Measurements from ENCODE around the gene FKTN. TPM values are rescaled to one million over a fixed set of nuclear protein-coding genes. Genes with fewer than 3 reads are reported as not detected.
"Not testable (repeated sequence)": the region's sequence is repeated elsewhere in the genome, so short reads cannot be mapped to it uniquely, and the experiment has no call there.

The FKTN gene
- total RNA-seq, 1 experiment from 2014 or later, result 17.3 TPM

GRCh38 chr9:105520992-105521391 is 36.9 kb upstream of the FKTN start:
- H3K27me3 ChIP-seq (ENCODE audit: insufficient read depth, low read length); BruUV-seq (replicated peaks); DNase-seq (ENCODE audit: low read depth, low spot score); H3K27ac ChIP-seq (ENCODE audit: low read depth, low read length); H3K9me2 ChIP-seq (ENCODE audit: insufficient read depth); intact Hi-C loops (cut with micrococcal nuclease); CTCF ChIA-PET; H4K20me1 ChIP-seq (ENCODE audit: insufficient read depth); H3K9ac ChIP-seq (ENCODE audit: low read length); ATAC-seq; H3K36me3 ChIP-seq (ENCODE audit: control insufficient read depth in 1 of 2, insufficient read depth in 2 of 2, low read length in 2 of 2); H3K4me3 ChIP-seq (replicated peaks in 1 of 2; ENCODE audit: low read depth in 1 of 2, low read length in 2 of 2); H2AFZ ChIP-seq (ENCODE audit: low read depth, low read length, poor library complexity, severe bottlenecking); POLR2A ChIA-PET; H3K79me2 ChIP-seq (ENCODE audit: insufficient read depth, low read length); H3K4me1 ChIP-seq (ENCODE audit: control insufficient read depth in 1 of 2, insufficient read depth in 2 of 2, low read length in 2 of 2); H3K9me3 ChIP-seq (ENCODE audit: control insufficient read depth in 1 of 2, insufficient read depth in 1 of 2, low read depth in 1 of 2, low read length in 2 of 2); RAD21 ChIA-PET (ENCODE audit: low non-redundant PET in 1 of 2, low total read pairs in 2 of 2, uncharacterized antibody in 2 of 2, unreplicated experiment in 2 of 2); H3K4me2 ChIP-seq (ENCODE audit: low read length): not testable (repeated sequence)

GRCh38 chr9:105522618-105523385 is 35.1 kb upstream of the FKTN start:
- BruUV-seq (replicated peaks); POLR2A ChIA-PET: not testable (repeated sequence)

GRCh38 chr9:105531530-105531929 is 26.4 kb upstream of the FKTN start:
- Histone ChIP-seq H2AFZ (ENCODE audit: low read depth, low read length, poor library complexity, severe bottlenecking) (no peak overlapping the region), H3K9ac (ENCODE audit: low read length) (no peak overlapping the region), H3K9me3 (ENCODE audit: control insufficient read depth in 1 of 2, insufficient read depth in 1 of 2, low read depth in 1 of 2, low read length in 2 of 2) (no peaks in the 10 kb centered on the region), H3K27ac (ENCODE audit: low read depth, low read length) (no peak overlapping the region), H3K4me2 (ENCODE audit: low read length) (no peak overlapping the region), H3K79me2 (ENCODE audit: insufficient read depth, low read length) (no peaks in the 10 kb centered on the region), H4K20me1 (ENCODE audit: insufficient read depth) (no peaks in the 10 kb centered on the region), H3K4me3 (replicated peaks in 1 of 2; ENCODE audit: low read depth in 1 of 2, low read length in 2 of 2) (no peak overlapping the region), H3K36me3 (ENCODE audit: control insufficient read depth in 1 of 2, insufficient read depth in 2 of 2, low read length in 2 of 2) (no peaks in the 10 kb centered on the region), H3K27me3 (ENCODE audit: insufficient read depth, low read length) (no peaks in the 10 kb centered on the region), H3K9me2 (ENCODE audit: insufficient read depth) (no peaks in the 10 kb centered on the region), H3K4me1 (ENCODE audit: control insufficient read depth in 1 of 2, insufficient read depth in 2 of 2, low read length in 2 of 2) (peaks cover 0 to 5% of the 10 kb centered on the region in 2 experiments; a peak in 1 of 4 replicates)
- ATAC-seq (no peak), DNase-seq (ENCODE audit: low read depth, low spot score) (no peak)
- ChIA-PET RAD21 (ENCODE audit: low non-redundant PET in 1 of 2, low total read pairs in 2 of 2, uncharacterized antibody in 2 of 2, unreplicated experiment in 2 of 2) (no interaction called here), CTCF (no interaction called here), POLR2A (no interaction called here)
- TF ChIP-seq TCF7L2 (IDR thresholded peaks at IDR 0.05; ENCODE audit: borderline replicate concordance, extremely low read depth, insufficient read depth, insufficient read length) (no peak), SP1 (IDR thresholded peaks at IDR 0.05; ENCODE audit: low read depth) (no peak), POLR2AphosphoS5 (IDR thresholded peaks at IDR 0.05; ENCODE audit: low read depth, low read length) (no peak), ZNF274 (IDR thresholded peaks at IDR 0.05; ENCODE audit: low read depth, low read length) (no peak), SRF (IDR thresholded peaks at IDR 0.05; ENCODE audit: low read depth) (no peak), CEBPB (IDR thresholded peaks at IDR 0.05; ENCODE audit: low read depth) (no peak), ZFX (IDR thresholded peaks at IDR 0.05) (no peak), SIN3A (IDR thresholded peaks at IDR 0.05; ENCODE audit: low read depth) (no peak), EZH2phosphoT487 (IDR thresholded peaks at IDR 0.05; ENCODE audit: borderline replicate concordance) (no peak), EZH2 (IDR thresholded peaks at IDR 0.05) (no peak), EGR1 (IDR thresholded peaks at IDR 0.05; ENCODE audit: low read depth) (no peak), RAD21 (IDR thresholded peaks at IDR 0.05; ENCODE audit: low read depth) (no peak), FOSL1 (IDR thresholded peaks at IDR 0.05; ENCODE audit: low read depth) (no peak), ATF3 (IDR thresholded peaks at IDR 0.05) (no peak), ELF1 (IDR thresholded peaks at IDR 0.05; ENCODE audit: borderline replicate concordance, low read depth) (no peak), JUND (IDR thresholded peaks at IDR 0.05) (no peak)
- intact Hi-C loops (cut with micrococcal nuclease), result loop anchor here (10.0 kb wide), 1 partner anchor 747 kb away; no protein-coding TSS in a partner anchor
- BruUV-seq (replicated peaks), result no TSS peak

More at GRCh38 chr9:105522618-105523385, 35.1 kb upstream of the FKTN start:
- H4K20me1 ChIP-seq (ENCODE audit: insufficient read depth); H2AFZ ChIP-seq (ENCODE audit: low read depth, low read length, poor library complexity, severe bottlenecking); H3K79me2 ChIP-seq (ENCODE audit: insufficient read depth, low read length); CTCF ChIA-PET; H3K4me2 ChIP-seq (ENCODE audit: low read length); H3K27me3 ChIP-seq (ENCODE audit: insufficient read depth, low read length); H3K4me3 ChIP-seq (replicated peaks in 1 of 2; ENCODE audit: low read depth in 1 of 2, low read length in 2 of 2); ATAC-seq; H3K9ac ChIP-seq (ENCODE audit: low read length); H3K4me1 ChIP-seq (ENCODE audit: control insufficient read depth in 1 of 2, insufficient read depth in 2 of 2, low read length in 2 of 2); intact Hi-C loops (cut with micrococcal nuclease); H3K9me3 ChIP-seq (ENCODE audit: control insufficient read depth in 1 of 2, insufficient read depth in 1 of 2, low read depth in 1 of 2, low read length in 2 of 2); H3K36me3 ChIP-seq (ENCODE audit: control insufficient read depth in 1 of 2, insufficient read depth in 2 of 2, low read length in 2 of 2); DNase-seq (ENCODE audit: low read depth, low spot score); H3K9me2 ChIP-seq (ENCODE audit: insufficient read depth); H3K27ac ChIP-seq (ENCODE audit: low read depth, low read length); RAD21 ChIA-PET (ENCODE audit: low non-redundant PET in 1 of 2, low total read pairs in 2 of 2, uncharacterized antibody in 2 of 2, unreplicated experiment in 2 of 2): not testable (repeated sequence)
